PFSK-1 (cell line): ENCODE data around the gene LGALS9.

Experiments used
- FOXP2 ChIP-seq: optimal IDR thresholded peaks from 2 replicates; pipeline ENCODE3; 2011; ENCODE audit warnings: borderline replicate concordance, control low read depth, inconsistent platforms; ENCODE audit not compliant: insufficient read depth; ENCODE audit errors: extremely low read length, extremely low read depth
- POLR2AphosphoS5 ChIP-seq: IDR thresholded peaks from 2 replicates; pipeline ENCODE4 v1.6.1; 2012; ENCODE audit warnings: low read depth, mild to moderate bottlenecking, control low read depth, low read length, moderate library complexity
- REST ChIP-seq, 2 experiments: IDR thresholded peaks; 2 replicates each; pipeline versions ENCODE4 v1.6.1 to v1.8.0; 2011 to 2012; ENCODE audit warnings: low read depth in 2 of 2, low read length in 2 of 2, control low read depth in 1 of 2, inconsistent platforms in 1 of 2, mild to moderate bottlenecking in 1 of 2, moderate library complexity in 1 of 2; ENCODE audit not compliant: insufficient read depth in 1 of 2
- SIN3A ChIP-seq: IDR thresholded peaks from 2 replicates; pipeline ENCODE4 v1.6.1; 2012; ENCODE audit warnings: mild to moderate bottlenecking, low read length, moderate library complexity, borderline replicate concordance; ENCODE audit not compliant: insufficient read depth
- TAF1 ChIP-seq: IDR thresholded peaks from 2 replicates; pipeline ENCODE4 v1.6.1; 2012; ENCODE audit warnings: low read length, control low read depth, borderline replicate concordance; ENCODE audit not compliant: insufficient read depth

The LGALS9 gene

GRCh38 chr17:27618417-27618816, 12.6 kb upstream of the LGALS9 start:
- TF ChIP-seq TAF1 (no peak), FOXP2 (no peak), REST (IDR thresholded peaks at IDR 0.05; ENCODE audit: insufficient read depth in 1 of 2, low read depth in 2 of 2, low read length in 2 of 2) (no peak), POLR2AphosphoS5 (no peak), SIN3A (no peak)

- TF ChIP-seq POLR2AphosphoS5 (no peak), SIN3A (no peak), TAF1 (no peak), REST (IDR thresholded peaks at IDR 0.05; ENCODE audit: insufficient read depth in 1 of 2, low read depth in 2 of 2, low read length in 2 of 2) (no peak), FOXP2 (no peak)
These were observed 10.3 kb upstream of the LGALS9 start for GRCh38 chr17:27620721-27621120.

GRCh38 chr17:27621536-27621935, 9.5 kb upstream of the LGALS9 start:
- TF ChIP-seq SIN3A, result no peak
- no peak for TF ChIP-seq POLR2AphosphoS5
- TF ChIP-seq FOXP2, result no peak
- no peak for TF ChIP-seq TAF1
- no peak for TF ChIP-seq REST (IDR thresholded peaks at IDR 0.05; ENCODE audit: insufficient read depth in 1 of 2, low read depth in 2 of 2, low read length in 2 of 2)

- TF ChIP-seq FOXP2 (no peak), POLR2AphosphoS5 (no peak), SIN3A (no peak), REST (IDR thresholded peaks at IDR 0.05; ENCODE audit: insufficient read depth in 1 of 2, low read depth in 2 of 2, low read length in 2 of 2) (no peak), TAF1 (no peak)
These were observed 8.9 kb upstream of the LGALS9 start for GRCh38 chr17:27621942-27622559.

GRCh38 chr17:27622986-27623385, 8.0 kb upstream of the LGALS9 start:
- TF ChIP-seq POLR2AphosphoS5 (no peak), TAF1 (no peak), REST (IDR thresholded peaks at IDR 0.05; ENCODE audit: insufficient read depth in 1 of 2, low read depth in 2 of 2, low read length in 2 of 2) (no peak), FOXP2 (no peak), SIN3A (no peak)
